NCI-H2029 (cell line): ENCODE measurements around the gene KCNK13.
"Not testable (repeated sequence)": the region's sequence is repeated elsewhere in the genome, so short reads cannot be mapped to it uniquely, and the experiment has no call there.

ENCODE experiments used
- DNase-seq: peaks from one replicate; lab custom pipeline; 2025; lab: John Stamatoyannopoulos, UW

The KCNK13 gene

DNA sequence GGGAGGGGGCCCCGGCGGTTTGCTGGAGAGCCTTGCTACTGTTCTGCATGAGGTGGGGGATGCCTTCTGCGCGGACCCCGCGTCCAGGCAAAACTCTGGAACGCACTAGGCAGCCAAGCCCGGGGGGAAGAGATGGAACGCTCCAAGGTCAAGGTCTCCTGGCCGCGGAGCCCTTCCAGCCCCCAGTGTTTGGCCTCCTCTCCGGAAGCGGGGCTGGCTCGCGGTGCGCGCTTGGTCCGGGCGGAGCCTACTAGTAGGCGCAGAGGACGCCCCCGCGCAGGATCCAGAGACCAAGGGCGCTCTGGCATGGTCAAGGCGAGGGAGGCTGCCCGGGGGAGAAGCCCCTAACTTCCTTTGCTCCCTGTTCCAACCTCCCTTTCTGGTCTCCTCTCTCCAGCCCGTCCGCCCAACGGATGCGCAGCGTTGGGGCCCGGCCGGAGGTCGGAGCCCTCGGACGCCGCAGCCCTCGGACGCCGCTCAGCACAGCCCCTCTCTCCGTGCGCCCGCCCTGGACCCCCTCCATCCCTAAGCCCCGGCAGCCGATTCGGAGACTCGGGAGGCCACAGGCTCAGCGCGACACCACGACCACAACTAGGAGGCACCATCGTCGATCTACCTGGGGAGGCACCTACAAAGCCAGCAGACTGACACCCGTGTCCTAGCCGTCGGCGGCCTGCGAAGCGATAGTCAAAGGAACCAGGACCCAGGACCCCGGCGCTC lies 669 bp upstream of the KCNK13 start:
- no peak for DNase-seq

DNA sequence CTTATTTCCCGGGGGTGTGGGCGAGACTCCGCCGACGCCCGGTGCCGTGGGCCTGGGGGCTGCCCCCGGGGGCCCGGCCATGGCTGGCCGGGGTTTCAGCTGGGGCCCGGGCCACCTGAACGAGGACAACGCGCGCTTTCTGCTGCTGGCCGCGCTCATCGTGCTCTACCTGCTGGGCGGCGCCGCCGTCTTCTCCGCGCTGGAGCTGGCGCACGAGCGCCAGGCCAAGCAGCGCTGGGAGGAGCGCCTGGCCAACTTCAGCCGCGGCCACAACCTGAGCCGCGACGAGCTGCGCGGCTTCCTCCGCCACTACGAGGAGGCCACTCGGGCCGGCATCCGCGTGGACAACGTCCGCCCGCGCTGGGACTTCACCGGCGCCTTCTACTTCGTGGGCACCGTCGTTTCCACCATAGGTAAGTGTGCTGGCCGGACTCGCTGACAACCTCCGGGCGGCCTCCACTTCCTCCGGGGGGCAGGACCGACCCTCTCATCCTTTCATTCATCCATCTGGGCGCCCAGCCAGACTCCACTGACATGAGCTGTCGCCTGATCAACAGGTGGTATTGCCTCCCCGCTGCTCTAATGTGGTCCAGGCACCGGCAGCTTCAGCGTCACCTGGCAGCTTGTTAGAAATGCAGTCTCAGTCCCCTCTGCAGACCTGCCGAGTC lies 467 bp downstream of the KCNK13 start:
- no peak for DNase-seq

GRCh38 chr14:90062822-90063539 lies 1.2 kb downstream of the KCNK13 start:
- no peak for DNase-seq

DNA sequence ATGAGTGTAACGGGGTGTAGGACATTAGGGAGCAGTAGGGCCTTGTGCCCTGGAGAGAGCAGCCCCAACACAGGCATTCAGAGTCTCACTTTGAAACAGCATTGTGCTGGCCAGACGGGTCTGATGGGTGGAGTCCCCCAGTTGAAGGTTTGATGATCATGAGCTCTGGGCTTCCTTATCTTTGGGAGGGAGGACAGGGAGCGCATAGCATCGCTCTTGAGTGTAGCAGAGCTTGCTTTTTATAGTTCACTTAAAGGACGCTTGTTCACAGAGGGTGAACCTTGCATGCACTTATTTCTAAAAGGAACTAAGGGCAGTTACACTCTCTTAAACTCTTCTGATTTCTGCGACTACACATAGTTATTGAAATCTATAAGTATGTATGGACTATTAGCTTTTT lies 10.6 kb downstream of the KCNK13 start:
- DNase-seq, result no peak

GRCh38 chr14:90079576-90079975 lies 17.8 kb downstream of the KCNK13 start:
- DNase-seq, result no peak

GRCh38 chr14:90087433-90087832 lies 25.6 kb downstream of the KCNK13 start:
- no peak for DNase-seq

GRCh38 chr14:90088176-90088575 lies 26.4 kb downstream of the KCNK13 start:
- DNase-seq, result no peak

DNA sequence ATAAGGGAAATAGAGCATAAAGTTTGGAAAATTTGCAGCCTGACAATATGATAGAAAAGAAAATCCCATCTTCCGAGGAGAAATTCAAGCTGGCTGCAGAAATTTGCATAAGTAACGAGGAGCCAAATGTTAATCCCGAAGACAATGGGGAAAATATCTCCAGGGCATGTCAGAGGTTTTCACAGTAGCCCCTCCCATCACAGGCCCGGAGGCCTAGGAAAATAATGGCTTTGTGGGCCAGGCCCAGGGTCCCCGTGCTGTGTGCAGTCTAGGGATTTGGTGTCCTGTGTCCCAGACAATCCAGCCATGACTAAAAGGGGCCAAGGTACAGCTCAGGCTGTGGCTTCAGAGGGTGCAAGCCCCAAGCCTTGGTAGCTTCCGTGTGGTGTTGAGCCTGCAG lies 27.7 kb downstream of the KCNK13 start:
- DNase-seq, result not testable (repeated sequence)

DNA sequence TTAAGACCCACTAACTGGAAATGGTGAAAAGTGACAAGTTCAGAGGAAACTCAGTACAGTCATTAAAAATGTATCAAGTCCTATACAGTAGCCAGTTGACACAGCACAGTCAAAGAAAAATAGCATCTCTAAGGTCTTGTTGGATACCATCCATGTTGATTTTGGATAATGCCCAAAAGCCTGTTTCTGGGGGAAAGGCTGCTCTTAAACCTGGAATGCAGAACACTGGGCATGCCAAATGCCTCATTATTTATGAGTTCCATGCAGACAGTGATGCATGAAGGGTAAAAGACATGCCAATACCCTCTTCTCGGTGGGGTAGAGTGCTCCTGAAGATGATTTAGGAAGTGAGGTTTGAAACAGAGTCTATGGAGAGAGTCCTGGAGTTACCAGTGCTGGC lies 29.6 kb downstream of the KCNK13 start:
- DNase-seq, result peak; percentile 13

- DNase-seq, result peak; percentile 17
These were observed 32.3 kb downstream of the KCNK13 start for GRCh38 chr14:90093942-90094595.

DNA sequence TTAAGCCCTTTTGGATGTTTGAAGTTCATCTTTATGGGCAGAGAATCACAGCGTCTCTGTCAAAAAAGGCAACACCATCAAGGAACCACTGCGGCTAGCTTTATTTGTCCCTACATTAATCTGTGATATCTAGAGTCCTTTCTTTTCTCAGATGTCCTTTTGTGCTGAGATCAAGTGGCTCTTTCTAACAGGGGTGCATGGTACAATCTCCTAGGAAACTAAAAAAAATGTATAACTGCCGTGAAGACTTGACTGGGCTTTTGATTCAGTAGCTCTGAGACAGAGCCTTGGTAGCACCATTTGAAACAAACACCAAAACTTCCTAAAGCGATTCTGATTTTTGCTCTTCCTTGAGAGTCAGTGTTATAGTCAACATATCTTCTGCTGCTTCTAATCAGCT lies 33.3 kb downstream of the KCNK13 start:
- no peak for DNase-seq

GRCh38 chr14:90096566-90096965 lies 34.8 kb downstream of the KCNK13 start:
- no peak for DNase-seq

- DNase-seq, result no peak
These were observed 42.0 kb downstream of the KCNK13 start for GRCh38 chr14:90103808-90104207.

DNA sequence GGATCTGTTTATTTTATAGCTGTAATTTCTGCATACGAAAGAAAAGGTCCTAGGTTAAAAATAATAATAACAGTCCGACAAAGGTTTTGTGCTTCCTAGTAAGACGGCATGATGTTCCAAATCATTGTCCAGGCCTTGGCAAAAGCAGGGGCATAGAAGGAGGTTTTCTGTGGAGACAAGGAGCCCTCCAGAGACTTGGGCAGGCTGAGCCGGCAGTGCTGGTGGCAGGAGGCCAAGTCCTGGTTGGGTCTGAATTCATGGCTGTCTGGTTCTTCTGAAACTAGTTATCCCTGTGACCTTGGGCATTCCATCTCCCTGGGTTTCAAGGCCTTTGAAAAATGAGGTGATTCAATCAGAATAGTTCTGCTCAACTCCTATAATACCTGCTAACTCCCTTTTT lies 44.0 kb downstream of the KCNK13 start:
- no peak for DNase-seq

DNA sequence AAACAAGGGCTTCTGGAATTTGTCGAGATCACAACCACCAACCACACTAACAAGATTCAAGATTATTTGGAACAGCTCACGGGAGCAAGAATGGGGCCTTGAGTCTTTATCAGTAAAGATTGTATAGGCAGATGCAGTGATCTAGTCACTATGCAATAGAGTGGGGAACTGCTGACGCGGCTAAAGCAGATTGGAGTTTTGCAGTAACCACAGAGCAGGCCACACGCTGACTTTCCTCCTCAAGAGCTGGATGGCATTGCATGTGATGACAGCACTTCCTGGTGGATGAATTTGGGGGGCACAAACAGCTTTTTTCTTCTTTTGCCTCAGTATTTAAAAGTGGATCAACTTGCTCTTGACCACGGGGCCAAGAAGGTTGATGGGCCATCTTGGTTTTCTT lies 46.0 kb downstream of the KCNK13 start:
- no peak for DNase-seq

- DNase-seq, result no peak
These were observed 48.1 kb downstream of the KCNK13 start for GRCh38 chr14:90109858-90110257.

DNA sequence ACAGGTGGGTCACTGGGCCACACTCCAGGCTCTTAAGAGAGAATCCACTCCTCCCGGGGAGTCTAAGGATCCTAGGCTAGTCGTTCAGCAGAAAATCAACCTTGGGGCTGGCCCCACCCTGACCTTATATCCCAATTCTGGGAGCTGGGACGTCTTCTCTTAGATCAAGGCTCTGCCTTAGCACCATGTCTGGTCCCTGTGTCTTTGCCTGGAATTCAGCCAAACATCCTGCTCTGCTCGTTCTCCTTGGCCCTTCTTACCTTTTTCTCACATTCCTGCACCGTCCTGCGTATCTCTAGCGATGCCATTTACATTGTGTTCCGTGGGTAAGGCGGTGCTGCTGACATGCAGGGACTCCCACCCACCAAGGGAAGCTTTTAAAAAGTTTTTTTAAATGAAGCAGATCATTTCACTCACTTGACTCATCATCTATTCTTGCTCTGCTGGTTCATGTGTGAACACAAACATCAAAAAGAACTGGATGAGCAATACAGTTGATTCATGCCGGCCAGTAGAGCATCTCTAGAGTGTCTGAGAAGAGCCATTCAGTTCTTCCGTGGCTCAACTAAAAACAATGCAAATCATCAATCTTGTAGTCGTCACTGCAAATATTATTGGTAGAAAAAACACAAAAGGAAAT lies 50.2 kb downstream of the KCNK13 start:
- DNase-seq, result no peak

DNA sequence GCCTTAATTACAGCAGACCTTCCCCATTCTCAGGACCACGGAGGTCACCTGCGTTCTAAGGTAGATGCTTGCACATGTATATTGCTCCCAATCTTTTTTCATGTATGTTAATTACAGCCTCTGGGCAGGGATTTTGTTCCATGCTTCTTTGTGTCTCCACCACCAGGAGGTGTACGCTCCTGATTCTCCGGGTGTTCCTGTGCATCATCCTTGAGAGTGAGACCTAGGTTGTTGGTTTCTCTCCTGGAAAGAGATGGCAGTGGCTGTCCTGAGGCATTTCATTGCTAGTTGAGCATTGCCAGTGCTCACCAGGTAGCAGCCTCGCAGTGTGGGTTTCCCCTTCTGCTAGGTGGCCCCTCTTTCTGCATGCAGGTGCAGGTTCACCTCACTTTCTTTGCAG lies 52.8 kb downstream of the KCNK13 start:
- DNase-seq, result no peak

- no peak for DNase-seq
These were observed 54.0 kb downstream of the KCNK13 start for GRCh38 chr14:90115780-90116179.

DNA sequence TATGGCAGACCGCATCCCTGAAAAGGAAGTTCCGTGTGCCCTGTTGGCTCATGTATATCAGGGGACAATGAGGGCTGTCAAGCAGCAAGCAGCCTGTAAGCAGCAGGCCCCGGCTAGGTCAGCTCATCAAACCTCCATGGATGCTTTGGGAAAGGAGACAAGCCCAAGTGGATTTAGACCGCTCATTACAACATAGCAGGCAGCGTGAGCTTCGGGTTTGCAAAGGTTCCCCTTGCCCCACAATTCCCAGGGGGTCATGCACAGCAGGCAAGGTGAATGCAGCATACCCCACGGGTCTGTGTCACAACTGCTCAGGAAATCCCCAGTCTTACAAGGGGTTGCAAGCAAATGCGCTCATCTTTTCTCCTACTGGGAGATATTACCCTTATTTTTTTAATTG lies 54.6 kb downstream of the KCNK13 start:
- no peak for DNase-seq

DNA sequence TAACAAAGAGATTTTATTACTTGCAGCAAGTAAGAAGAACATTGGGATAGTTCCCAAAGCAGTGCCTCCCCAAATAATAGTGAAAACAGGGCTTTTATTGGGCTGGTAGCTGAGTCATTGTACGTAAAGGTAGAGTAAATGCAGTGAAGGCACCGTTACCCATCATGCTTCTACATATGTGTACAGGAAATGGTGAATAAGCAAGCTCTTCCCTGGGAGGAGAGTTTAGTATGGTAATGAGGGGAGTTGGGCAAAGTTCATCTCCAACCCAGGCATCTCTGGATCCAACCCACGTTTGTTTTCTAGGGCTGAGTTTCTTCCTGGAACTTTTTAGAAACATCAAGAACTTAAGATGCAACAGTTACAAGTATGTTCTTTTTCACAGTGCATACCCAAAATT lies 56.2 kb downstream of the KCNK13 start:
- no peak for DNase-seq

GRCh38 chr14:90126260-90126659 lies 64.5 kb downstream of the KCNK13 start:
- no peak for DNase-seq
